Superior temporal gyrus (tissue), 1 donor: ENCODE data around the gene PDZD2.
"Not testable (repeated sequence)": the region's sequence is repeated elsewhere in the genome, so short reads cannot be mapped to it uniquely, and the experiment has no call there.

Source experiments
- DNase-seq: peaks from one replicate; pipeline ENCODE4 v3.0.0-alpha.2; 2016; ENCODE audit errors: extremely low spot score

The PDZD2 gene

GRCh38 chr5:32004404-32004803, 365.5 kb downstream of the PDZD2 start:
- DNase-seq = no peak

- DNase-seq = no peak
Observed at GRCh38 chr5:32008746-32009145, 369.8 kb downstream of the PDZD2 start.

- no peak for DNase-seq
Observed at GRCh38 chr5:32013658-32014057, 374.7 kb downstream of the PDZD2 start.

GRCh38 chr5:32014096-32014745, 375.3 kb downstream of the PDZD2 start:
- no peak for DNase-seq

- not testable (repeated sequence) for DNase-seq
Observed at GRCh38 chr5:32015262-32015661, 376.3 kb downstream of the PDZD2 start.

GRCh38 chr5:32017692-32018367, 378.9 kb downstream of the PDZD2 start:
- no peak for DNase-seq

GRCh38 chr5:32018476-32019436, 379.8 kb downstream of the PDZD2 start:
- DNase-seq = no peak

- no peak for DNase-seq
Observed at GRCh38 chr5:32020271-32020670, 381.3 kb downstream of the PDZD2 start.

GRCh38 chr5:32020946-32021345, 382.0 kb downstream of the PDZD2 start:
- no peak for DNase-seq

- no peak for DNase-seq
Observed at GRCh38 chr5:32021771-32022170, 382.8 kb downstream of the PDZD2 start.

GRCh38 chr5:32022638-32023037, 383.7 kb downstream of the PDZD2 start:
- no peak for DNase-seq

- no peak for DNase-seq
Observed at GRCh38 chr5:32023816-32024215, 384.9 kb downstream of the PDZD2 start.

- no peak for DNase-seq
Observed at GRCh38 chr5:32024751-32025150, 385.8 kb downstream of the PDZD2 start.

GRCh38 chr5:32027093-32027716, 388.3 kb downstream of the PDZD2 start:
- no peak for DNase-seq

- DNase-seq = peak; percentile 81
Observed at GRCh38 chr5:32027717-32028458, 389.0 kb downstream of the PDZD2 start.

GRCh38 chr5:32029261-32029660, 390.3 kb downstream of the PDZD2 start:
- DNase-seq = no peak

- no peak for DNase-seq
Observed at GRCh38 chr5:32029781-32030180, 390.9 kb downstream of the PDZD2 start.

- no peak for DNase-seq
Observed at GRCh38 chr5:32030222-32030621, 391.3 kb downstream of the PDZD2 start.

- no peak for DNase-seq
Observed at GRCh38 chr5:32030686-32031085, 391.8 kb downstream of the PDZD2 start.

- no peak for DNase-seq
Observed at GRCh38 chr5:32031089-32031488, 392.2 kb downstream of the PDZD2 start.

- no peak for DNase-seq
Observed at GRCh38 chr5:32038523-32038922, 399.6 kb downstream of the PDZD2 start.
